ENCODE results near the gene SLC1A7. TPM values are rescaled to one million over a fixed set of nuclear protein-coding genes. Genes with fewer than 3 reads are reported as not detected.

Gene SLC1A7
- polyA plus RNA-seq, 5 donors = 0.31 to 0.82 (median 0.67) TPM

DNA sequence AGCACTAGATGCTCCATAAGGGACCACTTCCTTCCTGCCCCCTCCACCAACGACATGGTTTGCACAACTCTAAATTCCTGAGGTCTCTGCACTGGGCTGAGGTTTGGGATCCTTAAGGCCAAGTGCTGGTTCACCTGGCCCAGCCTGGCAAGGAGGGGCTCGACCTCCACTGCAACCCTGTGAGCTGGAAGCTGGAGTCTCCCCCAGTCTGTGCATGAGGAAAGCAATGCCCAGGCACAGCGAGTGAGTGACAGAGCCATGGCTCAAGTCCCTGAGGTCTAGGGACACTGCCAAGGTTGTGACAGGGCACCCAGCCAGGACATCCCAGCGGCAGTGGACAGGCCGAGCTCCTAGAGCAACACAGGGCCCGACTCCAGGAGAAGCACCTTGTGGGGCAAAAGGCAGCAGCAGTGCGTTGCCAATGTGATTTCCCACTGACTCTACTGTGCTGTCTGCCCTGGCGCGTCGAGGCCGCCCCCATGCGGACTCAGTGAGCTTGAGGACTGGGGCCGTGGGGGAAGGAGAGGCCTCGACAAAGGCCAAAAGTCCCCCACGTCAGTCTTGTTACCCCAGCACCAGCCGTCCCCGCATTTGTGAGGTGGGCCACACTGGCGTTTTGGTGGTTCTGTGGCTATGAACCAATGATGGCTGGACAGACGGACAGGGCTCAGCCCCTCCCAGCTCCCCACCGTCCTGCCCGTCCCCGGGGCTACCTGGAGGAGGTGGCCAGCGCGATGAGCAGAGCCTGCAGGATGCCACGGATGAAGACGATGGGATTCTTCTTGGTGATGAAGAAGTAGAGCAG lies 50.4 kb downstream of the SLC1A7 start:
- no peak for DNase-seq

DNA sequence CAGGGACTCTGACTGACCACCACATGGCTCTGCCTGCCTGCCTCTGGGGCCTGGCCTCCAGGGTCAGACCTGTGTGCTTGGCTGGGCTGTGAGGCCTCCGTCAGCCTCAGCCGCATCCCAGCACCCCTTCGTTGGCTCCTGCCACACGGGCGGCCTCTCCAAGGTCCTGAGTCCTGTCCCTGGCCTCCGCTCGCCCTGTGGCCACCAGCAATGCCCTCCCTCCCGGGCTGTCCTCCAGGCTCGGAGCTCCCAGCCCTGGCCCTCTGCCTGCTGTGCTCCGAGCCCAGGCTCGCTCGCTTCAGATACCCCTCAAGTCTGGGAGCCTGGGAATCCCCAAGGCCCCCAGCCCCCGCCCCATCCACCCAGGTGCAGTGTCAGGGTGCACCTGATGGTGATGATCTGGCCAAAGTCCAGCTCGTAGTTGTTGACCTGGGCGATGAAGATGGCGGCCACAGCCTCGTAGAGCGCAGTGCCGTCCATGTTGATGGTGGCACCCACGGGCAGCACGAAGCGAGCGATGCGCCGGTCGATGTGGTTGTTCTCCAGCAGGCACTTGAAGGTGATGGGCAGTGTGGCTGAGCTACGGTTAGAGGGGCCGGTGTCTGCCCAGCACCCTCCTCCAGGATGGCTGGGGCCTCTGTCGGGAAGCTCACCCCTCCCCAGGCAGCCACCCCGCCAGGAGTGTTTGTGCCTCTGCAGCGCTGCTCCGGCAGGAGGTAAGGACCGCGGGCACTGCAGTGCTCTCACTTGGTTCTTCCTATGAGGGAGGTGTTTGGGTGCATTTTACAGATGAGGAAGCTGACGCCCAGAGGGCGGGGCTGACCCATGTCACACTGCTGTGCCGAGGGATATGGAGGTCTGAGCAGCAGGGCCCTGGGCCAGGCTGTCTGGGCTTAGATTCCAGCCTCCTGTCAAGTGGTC lies 52.0 kb downstream of the SLC1A7 start:
- DNase-seq = no peak

DNA sequence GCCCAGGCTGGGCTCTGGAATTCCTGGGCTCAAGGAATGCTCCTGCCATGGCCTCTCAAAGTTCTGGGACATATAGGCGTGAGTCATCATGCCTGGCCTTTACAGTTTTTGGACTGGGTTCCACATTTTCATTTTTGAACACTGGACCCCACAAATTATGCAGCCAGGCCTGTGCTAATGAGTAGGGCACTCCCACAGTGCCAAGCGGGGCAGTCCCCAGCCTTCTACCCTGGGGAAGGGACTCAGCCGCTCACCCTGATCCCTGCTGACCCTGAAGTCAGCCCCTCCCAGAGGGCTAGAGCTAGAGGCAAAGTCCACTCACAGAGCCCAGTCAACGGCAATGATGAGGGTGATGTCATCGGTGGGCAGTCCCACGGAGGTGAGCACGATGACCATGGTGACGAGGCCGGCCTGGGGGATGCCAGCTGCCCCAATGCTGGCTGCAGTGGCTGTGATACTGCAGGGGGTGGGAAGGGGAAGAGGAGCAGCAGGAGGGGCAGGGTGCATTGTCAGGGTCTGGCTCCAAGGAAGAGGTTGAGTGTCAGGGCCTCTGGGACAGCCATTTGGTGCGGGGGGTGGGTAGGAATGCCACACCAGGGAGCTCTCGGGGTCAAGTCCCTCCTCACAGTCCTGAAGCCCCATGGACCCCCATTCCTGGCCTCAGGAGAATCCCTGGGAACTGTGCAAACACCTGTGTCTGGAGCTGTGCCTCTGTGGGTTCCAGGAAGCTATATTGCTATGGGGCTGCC lies 52.8 kb downstream of the SLC1A7 start:
- DNase-seq = no peak

DNA sequence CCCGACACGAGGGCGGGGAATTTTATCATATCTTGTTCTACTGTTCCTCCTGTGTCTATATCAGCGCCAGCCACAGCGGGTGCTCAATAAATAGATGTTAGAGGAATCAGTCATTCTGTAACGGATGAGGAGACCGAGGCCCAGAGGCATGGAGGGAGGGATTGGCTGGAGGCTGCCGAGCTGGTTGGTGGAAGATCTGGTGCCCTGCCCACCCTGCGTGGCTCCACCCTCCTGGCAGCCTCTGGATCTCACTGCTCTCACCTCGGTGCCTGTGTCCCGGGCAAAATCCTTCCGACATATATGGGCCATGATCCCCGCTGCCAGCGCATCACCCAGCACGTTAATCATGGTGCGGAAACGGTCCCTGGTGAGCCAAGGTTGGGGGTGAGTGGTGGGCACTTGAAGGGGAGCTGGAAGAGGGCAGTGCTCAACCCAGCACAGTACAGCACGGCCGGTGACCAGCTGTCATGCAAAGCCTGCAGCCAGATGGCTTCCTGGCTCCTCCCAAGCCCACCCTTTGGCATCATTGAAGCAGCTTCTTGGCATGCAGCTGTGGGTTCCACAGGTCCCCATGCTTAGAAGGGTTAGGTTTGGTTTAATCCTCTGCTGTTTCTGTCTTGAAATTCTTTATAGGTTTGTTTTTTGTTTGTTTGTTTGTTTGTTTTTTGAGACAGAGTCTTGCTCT lies 53.7 kb downstream of the SLC1A7 start:
- DNase-seq = no peak

DNA sequence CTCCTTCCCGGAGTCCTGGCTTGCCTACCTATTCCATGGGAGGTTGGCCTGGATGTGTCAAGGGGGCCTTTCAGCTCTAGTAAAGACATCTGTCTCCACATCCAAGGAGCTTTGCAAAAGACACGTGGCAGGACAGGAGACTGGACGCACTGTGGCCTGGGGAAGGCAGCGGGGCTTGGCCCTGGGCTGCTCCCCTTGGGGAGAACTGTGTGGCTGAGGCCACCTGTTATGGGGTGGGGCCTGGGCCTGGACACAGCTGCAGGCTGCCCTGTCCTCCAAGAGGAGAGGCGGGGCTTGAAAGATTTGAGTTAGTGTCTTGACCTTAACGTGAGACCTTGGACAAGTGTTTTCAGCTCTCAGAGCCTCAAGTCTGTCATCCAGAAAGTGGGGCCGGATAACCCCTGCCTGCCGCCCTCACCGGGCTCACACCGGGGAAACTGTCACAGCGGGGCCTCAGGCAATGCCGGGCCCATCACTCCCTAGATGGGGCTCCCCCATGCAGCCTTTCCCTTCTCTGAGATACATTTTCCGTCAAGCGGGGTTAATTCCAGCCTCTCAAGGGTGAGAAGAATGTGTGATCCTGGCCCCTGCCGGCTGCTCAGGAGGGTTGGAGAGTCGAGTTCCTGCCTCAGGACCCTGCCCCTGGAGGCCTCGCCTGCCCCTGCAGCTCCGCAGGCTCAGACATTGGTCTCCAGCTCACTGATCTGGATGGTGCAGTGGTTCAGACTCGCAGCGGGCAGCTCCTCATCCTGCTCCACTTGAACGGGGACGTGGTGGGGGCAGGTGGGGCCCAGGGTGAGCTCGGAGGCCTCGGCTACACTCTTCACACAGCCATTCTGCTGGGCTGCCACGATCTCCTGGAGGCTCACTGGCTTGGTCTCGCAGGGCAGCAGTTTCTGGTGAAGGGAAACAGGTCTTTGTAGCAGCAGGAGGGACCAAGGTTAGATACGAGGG lies 54.8 kb downstream of the SLC1A7 start:
- DNase-seq = no peak

DNA sequence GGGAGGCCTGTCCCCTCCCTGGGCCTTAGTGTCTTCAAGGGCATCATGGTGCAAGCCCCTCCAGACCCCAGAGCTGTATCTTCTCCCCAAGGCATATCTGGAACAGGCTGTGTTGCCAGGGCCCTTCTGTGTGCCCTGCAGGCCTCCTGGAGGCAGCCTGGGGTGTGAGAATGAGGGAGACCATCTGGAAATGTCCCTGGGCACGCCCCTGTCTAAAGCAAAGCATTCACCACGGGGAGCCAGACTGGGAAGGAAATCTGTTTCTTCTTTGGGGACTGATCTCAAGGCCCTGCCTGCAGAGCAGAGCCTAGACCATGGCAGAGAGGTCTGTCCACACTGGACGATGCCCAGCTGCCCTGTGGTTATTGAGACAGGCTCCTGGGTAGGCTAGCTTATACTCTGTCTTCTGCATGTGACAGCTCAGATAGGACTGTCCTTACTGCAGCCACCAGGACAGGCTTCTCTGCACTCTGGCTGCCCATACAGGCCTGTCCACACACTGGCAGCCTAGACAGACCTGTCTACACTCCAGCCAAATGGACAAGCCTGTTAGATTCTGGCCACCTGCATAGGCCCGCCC lies 55.9 kb downstream of the SLC1A7 start:
- no peak for DNase-seq

DNA sequence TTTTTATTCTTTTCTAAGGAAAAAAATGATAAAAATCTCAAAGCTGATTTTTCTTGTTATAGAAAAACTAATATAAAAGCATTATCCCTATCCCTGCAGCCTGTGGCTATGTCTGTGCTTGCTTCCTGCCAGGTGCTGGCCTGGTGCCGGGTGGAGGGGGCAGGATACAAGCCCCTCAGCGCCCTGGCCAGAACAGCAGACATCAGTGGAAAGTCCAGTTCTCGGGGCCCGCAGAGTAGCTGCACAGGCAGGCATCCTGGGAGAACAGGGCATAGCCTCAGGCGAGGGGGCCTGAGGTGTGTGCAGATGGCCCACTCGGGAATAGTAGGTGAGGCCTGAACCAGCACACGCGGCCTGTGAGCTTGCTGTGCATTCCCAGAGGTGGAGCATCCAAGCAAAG lies 57.0 kb downstream of the SLC1A7 start:
- DNase-seq = no peak

DNA sequence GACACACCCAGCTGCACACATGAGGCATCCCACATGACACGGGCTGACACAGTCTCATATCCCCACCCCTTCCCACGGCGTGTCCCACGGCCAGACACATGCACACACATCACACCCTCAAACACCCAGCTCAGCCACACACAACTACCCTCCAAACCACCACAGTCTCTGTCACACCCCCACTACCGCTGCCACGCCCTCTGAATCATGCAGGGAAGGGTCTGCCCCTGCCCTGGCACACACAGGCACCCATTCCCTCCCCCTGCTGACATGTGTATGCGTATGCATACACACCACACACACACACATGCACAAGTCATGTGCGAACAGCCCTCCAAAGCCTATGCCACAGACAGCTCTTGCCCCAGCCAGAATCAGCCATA lies 57.9 kb downstream of the SLC1A7 start:
- no peak for DNase-seq

DNA sequence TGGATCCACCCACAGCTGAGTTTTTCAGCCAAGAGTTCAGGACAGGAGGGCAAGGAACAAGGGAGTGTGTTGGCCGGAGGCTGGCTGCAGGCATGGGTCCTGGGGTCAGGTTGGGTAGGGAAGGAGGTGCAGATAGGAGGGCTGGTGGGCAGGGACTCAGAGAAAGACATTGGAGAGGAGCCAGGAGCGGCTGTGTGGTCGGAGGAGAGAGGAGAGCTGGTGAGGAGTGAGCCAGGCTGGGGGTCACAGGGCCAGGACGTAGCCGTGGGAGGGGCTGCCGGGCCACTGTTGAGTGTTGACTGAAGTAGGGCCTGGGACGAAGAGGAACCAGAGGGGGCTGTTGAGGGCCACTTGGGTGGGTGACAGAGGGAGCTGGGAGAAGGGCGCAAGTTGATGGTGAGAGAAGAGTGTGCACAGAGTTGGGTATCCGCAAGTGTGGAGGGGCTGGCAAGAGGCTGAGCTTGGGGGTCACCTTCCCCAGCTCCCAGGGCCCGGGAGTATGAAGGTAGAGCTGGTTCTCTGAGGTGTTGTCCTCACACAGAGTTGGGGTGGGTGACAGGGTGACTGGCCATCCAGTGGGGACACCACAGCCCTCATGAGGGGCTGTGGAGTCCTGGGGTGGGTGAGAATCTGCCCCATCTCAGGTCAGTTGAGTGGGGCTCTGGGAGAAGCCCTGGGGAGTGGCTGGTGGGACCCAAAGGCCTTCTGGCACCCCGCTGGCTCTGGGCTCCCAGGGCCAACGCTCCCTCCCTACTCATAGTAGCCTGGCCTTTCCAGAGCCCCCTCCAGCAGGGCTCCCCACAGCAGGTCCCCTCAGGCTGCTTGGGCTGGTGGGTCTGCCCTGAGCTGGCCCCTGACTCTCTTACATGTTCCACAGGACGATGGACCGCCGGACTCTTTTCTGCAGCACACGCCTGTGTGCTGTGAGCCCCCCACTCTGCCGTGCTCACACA lies 58.5 kb downstream of the SLC1A7 start:
- DNase-seq = no peak

DNA sequence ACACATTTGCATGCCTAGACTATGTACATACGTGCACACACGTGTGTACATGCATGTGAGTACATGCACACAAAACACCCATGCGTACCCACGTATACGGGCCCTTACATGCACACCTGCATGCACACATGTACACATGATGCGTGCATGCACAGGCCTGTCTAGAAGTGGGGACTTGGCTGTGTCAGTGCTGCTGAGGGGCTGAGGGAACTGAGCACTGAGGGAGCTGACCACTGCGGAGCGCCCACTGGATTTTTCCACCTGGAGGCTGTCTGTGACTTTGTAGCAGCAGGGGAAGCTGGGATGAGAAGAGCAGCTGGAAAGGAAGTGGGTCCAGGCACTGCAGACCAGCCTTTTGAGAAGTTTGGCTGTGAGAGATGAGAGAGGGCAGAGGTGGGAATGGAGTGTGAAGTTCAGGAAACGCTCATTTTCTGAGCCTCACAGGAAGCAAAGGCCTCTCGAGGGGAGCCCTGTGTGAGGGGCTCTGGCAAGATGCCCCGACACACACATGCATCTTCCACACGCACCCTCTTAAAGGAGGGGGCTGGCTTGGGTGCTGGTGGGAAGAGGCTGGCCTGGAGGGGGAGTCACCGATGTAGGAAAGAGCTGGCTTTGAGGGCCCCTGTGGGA lies 59.5 kb downstream of the SLC1A7 start:
- no peak for DNase-seq

DNA sequence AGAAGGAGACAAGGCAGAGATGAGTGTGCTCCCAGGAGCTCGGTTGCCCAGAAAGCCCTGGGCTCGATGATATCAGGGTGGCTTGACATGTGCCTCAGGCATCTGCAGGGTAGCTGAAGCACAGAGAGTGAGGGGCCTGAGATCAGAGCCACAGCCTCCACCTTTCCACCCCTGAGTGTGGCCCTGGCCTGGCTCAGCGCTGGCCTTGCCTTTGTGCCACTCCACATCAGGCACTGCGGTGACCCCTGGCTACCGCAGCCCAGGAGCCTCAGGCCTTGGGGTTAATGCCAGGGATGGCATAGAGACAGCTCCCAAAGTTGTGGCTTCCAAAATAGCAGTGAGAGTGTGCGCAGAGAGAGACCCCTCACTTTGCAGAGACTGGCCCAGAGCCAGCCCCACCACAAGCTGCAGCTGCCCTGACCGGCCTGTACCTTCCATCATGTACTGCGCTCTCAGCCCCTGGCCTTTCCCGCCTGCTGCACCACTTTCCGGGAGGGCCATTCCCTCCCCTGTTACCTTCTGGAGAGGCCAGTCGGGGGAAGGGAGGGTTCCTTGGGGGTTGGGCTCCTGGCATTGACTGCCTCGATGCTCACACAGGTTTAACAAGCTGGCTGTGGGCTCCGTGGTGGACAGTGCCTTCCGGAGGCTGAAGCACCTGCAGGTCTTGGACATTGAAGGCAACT lies 60.9 kb downstream of the SLC1A7 start:
- DNase-seq = no peak

DNA sequence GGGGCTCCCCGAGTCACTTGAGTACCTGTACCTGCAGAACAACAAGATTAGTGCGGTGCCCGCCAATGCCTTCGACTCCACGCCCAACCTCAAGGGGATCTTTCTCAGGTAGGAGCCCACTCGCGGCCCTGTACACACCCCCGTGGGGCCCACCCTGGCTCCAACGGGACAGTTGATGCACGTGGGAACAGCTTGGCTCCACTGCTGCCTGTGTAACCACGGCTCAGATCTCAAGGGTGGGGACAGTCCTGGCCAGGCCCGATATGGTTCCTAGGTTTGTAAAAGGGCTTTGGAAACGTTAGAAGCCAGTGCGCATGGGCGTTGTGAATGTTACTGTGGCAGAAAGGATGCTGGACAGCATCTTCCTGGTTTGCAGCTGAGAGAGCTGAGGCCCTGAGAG lies 61.7 kb downstream of the SLC1A7 start:
- DNase-seq = no peak

DNA sequence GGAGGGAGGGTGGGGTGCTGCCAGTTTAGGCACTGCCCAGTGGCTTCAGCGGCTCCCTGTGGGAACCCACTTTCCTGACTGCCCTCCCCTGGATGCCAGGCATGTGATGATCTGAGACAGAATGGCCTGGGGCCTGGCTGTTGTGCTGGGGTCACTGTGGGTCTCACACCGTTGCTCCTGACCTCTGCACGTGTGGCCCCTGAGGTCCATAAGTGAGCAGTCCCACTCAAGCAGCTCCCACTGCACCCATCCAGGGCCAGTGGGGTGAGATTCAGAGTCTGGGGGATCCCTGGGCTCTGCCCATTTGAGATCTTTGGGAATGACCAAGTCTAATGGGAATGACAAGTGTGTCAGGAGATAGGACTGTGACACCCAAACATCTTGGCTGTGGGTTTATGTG lies 62.4 kb downstream of the SLC1A7 start:
- DNase-seq = no peak

DNA sequence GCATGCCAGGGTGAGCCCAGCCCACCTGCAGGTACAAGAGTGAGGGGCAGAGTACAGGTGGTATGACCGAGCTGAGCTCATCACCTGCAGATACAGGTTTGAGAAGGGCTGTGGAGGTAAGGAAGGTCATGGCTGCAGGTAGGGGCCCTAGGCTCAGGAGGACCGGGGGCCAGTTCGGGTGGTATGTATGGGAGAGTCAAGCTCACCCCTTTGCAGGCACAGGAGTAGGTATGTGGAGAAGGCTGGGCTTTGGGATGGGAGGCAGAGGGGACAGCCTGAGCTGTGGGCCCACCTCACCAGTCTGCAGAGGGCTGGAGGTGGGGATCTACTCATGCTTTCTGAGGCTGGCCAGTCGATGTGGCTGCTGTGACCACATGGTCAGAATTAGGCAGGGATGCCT lies 63.2 kb downstream of the SLC1A7 start:
- no peak for DNase-seq

DNA sequence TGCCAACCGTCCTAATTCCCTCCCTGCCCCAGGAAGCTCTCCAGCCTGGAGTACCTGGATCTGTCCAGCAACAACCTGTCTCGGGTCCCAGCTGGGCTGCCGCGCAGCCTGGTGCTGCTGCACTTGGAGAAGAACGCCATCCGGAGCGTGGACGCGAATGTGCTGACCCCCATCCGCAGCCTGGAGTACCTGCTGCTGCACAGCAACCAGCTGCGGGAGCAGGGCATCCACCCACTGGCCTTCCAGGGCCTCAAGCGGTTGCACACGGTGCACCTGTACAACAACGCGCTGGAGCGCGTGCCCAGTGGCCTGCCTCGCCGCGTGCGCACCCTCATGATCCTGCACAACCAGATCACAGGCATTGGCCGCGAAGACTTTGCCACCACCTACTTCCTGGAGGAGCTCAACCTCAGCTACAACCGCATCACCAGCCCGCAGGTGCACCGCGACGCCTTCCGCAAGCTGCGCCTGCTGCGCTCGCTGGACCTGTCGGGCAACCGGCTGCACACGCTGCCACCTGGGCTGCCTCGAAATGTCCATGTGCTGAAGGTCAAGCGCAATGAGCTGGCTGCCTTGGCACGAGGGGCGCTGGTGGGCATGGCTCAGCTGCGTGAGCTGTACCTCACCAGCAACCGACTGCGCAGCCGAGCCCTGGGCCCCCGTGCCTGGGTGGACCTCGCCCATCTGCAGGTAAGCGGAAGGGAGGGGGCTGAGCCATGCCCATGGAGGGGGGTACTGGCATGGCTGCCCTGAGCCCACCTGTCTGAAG lies 63.9 kb downstream of the SLC1A7 start:
- DNase-seq = no peak

DNA sequence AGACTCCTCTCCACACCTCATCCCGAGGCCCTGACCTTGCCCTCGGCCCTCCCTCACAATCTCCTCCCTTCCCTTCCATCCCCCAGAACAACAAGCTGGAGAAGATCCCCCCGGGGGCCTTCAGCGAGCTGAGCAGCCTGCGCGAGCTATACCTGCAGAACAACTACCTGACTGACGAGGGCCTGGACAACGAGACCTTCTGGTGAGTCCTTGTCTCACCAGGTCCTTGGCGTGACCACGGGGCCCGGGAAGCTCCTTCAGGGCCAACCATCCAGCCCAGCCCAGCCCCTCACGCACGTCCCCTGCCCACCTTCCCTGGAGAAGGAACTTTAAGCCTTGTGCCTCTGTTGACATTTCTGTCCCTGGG lies 64.9 kb downstream of the SLC1A7 start:
- DNase-seq = no peak
